ENCODE measurements around the gene KIAA1549.

KIAA1549 gene

DNA sequence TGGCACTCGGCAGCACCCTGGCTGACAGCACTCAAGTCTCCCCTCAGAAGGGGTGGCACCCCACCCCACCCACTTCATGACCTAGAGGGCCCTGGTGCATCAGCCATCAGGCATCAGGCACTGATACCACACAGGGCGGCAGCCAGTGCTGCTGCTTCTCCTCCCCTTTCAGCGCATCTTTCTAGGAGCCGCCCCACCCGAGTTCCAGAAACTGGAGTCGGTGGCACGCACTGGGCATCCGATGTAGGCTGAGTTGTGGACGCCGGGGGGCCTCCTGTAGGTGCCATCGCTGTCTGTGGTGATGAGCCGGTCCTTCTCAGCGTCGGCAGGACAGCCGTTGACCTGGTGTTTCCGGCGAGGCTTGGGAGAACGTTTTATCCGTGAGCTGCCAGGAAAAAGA is 113.4 kb downstream of the KIAA1549 start:
- Histone ChIP-seq H3K36me3 (ENCODE audit: control insufficient read depth in 2 of 2, insufficient read depth in 1 of 2, low read length in 2 of 2) (peaks cover 4 to 35% of the 10 kb centered on the region in 2 experiments; a peak in 2 of 3 replicates), H3K4me1 (ENCODE audit: control insufficient read depth, insufficient read depth, low read length) (no peaks in the 10 kb centered on the region), H3K9me3 (ENCODE audit: control insufficient read depth, insufficient read depth, low read depth, low read length) (no peaks in the 10 kb centered on the region), H3K4me3 (ENCODE audit: low read depth, low read length) (no peak overlapping the region), H3K27ac (ENCODE audit: extremely low read depth, low read depth, low read length) (no peak overlapping the region)
- CTCF ChIA-PET, result interaction anchor here (0.5 kb wide), 1 partner anchor 965 kb away, joined by 4 read pairs; no protein-coding TSS in a partner anchor
- POLR2A ChIA-PET, result no interaction called here
- no peak for TF ChIP-seq ZNF518A (tag by site-specific recombination; conservative IDR thresholded peaks at IDR 0.05; ENCODE audit: low read depth)
- TF ChIP-seq ZNF16 (tag by site-specific recombination; IDR thresholded peaks at IDR 0.05; ENCODE audit: low read depth), result no peak
- no peak for TF ChIP-seq ZNF549 (tag by site-specific recombination; IDR thresholded peaks at IDR 0.05)
- no peak for TF ChIP-seq ZIC2 (tag by site-specific recombination; IDR thresholded peaks at IDR 0.05)
- no peak for TF ChIP-seq ZNF311 (tag by site-specific recombination; IDR thresholded peaks at IDR 0.05; ENCODE audit: borderline replicate concordance)
- TF ChIP-seq ZNF416 (tag by site-specific recombination; IDR thresholded peaks at IDR 0.05), result no peak
- TF ChIP-seq BCL11B (tag by site-specific recombination; IDR thresholded peaks at IDR 0.05; ENCODE audit: low read depth), result no peak
- TF ChIP-seq ZNF660 (tag by site-specific recombination; IDR thresholded peaks at IDR 0.05), result no peak

- POLR2A ChIA-PET, result no interaction called here
- Histone ChIP-seq H3K9me3 (ENCODE audit: control insufficient read depth, insufficient read depth, low read depth, low read length) (no peaks in the 10 kb centered on the region), H3K27ac (ENCODE audit: extremely low read depth, low read depth, low read length) (no peak overlapping the region), H3K4me1 (ENCODE audit: control insufficient read depth, insufficient read depth, low read length) (no peaks in the 10 kb centered on the region), H3K4me3 (ENCODE audit: low read depth, low read length) (no peak overlapping the region), H3K36me3 (ENCODE audit: control insufficient read depth in 2 of 2, insufficient read depth in 1 of 2, low read length in 2 of 2) (peaks cover 4 to 35% of the 10 kb centered on the region in 2 experiments; a peak in 2 of 3 replicates)
- CTCF ChIA-PET, result no interaction called here
- no peak for TF ChIP-seq ZNF394 (tag by site-specific recombination; IDR thresholded peaks at IDR 0.05; ENCODE audit: borderline replicate concordance)
- TF ChIP-seq ZNF211 (tag by site-specific recombination; IDR thresholded peaks at IDR 0.05; ENCODE audit: low read depth), result no peak
- TF ChIP-seq ZNF423 (tag by site-specific recombination; IDR thresholded peaks at IDR 0.05), result no peak
- TF ChIP-seq HOXD13 (CRISPR knock-in tag; IDR thresholded peaks at IDR 0.05; ENCODE audit: borderline replicate concordance), result no peak
- no peak for TF ChIP-seq ZNF324 (tag by site-specific recombination; IDR thresholded peaks at IDR 0.05)
- TF ChIP-seq ZNF146 (tag by site-specific recombination; IDR thresholded peaks at IDR 0.05), result no peak
- no peak for TF ChIP-seq ZNF585B (tag by site-specific recombination; IDR thresholded peaks at IDR 0.05)
- no peak for TF ChIP-seq ZBTB21 (tag by site-specific recombination; IDR thresholded peaks at IDR 0.05)
- TF ChIP-seq, protein P1, sequence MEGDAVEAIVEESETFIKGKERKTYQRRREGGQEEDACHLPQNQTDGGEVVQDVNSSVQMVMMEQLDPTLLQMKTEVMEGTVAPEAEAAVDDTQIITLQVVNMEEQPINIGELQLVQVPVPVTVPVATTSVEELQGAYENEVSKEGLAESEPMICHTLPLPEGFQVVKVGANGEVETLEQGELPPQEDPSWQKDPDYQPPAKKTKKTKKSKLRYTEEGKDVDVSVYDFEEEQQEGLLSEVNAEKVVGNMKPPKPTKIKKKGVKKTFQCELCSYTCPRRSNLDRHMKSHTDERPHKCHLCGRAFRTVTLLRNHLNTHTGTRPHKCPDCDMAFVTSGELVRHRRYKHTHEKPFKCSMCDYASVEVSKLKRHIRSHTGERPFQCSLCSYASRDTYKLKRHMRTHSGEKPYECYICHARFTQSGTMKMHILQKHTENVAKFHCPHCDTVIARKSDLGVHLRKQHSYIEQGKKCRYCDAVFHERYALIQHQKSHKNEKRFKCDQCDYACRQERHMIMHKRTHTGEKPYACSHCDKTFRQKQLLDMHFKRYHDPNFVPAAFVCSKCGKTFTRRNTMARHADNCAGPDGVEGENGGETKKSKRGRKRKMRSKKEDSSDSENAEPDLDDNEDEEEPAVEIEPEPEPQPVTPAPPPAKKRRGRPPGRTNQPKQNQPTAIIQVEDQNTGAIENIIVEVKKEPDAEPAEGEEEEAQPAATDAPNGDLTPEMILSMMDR (tag by site-specific recombination; IDR thresholded peaks at IDR 0.05), result no peak
- TF ChIP-seq ZNF626 (tag by site-specific recombination; IDR thresholded peaks at IDR 0.05), result no peak
- TF ChIP-seq SCRT2 (tag by site-specific recombination; IDR thresholded peaks at IDR 0.05), result no peak
- TF ChIP-seq ZNF529 (tag by site-specific recombination; IDR thresholded peaks at IDR 0.05; ENCODE audit: insufficient replicate concordance), result no peak
- TF ChIP-seq ZNF76 (tag by site-specific recombination; IDR thresholded peaks at IDR 0.05; ENCODE audit: borderline replicate concordance, low read depth), result no peak
- no peak for TF ChIP-seq ZNF133 (tag by site-specific recombination; IDR thresholded peaks at IDR 0.05)
- no peak for TF ChIP-seq ZNF768 (tag by site-specific recombination; IDR thresholded peaks at IDR 0.05)
- no peak for TF ChIP-seq ZEB2 (tag by site-specific recombination; IDR thresholded peaks at IDR 0.05)
Measured at GRCh38 chr7:138866353-138866752, 114.8 kb downstream of the KIAA1549 start.
